Measurements from ENCODE around the gene PDS5B. TPM values are rescaled to one million over a fixed set of nuclear protein-coding genes. Genes with fewer than 3 reads are reported as not detected.

Gene PDS5B
- total and polyA plus RNA-seq, 2 donors from 2014 or later: 6.9 to 41.2 TPM

DNA sequence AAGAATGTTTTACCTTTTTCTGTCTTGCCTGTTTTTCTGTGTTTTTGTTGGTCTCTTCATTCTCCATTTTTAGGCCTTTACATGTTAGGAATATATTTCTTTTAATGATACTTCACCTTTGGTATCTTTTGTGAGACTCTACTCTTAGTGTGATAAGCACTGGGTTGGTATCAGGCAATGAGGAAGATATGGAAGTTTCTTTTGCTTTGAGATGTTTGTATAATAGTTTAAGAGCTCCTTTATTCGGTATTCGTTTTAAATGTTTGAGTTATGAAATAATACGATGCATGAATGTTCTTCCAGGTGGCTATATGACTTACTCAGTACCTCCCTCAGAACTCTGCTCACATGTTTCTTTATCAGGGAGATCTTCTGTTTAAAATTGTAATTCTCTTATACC lies 144.8 kb downstream of the PDS5B start:
- H3K27me3 ChIP-seq (ENCODE audit: control insufficient read depth, insufficient read depth, low read length): no peaks in the 10 kb centered on the region
- intact Hi-C loops (cut with DNase I): no loop called here
- H3K9ac ChIP-seq (ENCODE audit: low read length in 3 of 3): no peak overlapping the region
- FAIRE-seq: no peak
- no peak overlapping the region for H3K4me3 ChIP-seq (ENCODE audit: low read length in 3 of 3)
- H3K27ac ChIP-seq (ENCODE audit: low read depth in 2 of 2, low read length in 2 of 2): no peak overlapping the region
- peaks cover 0 to 2% (median 0%) of the 10 kb centered on the region in 3 donors for H3K4me1 ChIP-seq (ENCODE audit: control insufficient read depth in 2 of 3, insufficient read depth in 2 of 3, low read depth in 1 of 3, low read length in 3 of 3)
- no peaks in the 10 kb centered on the region for H3K9me3 ChIP-seq (ENCODE audit: control insufficient read depth in 2 of 3, insufficient read depth in 1 of 3, low read length in 3 of 3)
- H3K36me3 ChIP-seq (ENCODE audit: control insufficient read depth in 2 of 3, insufficient read depth in 3 of 3, low read length in 3 of 3): no peaks in the 10 kb centered on the region
- DNase-seq: no peak
- TF ChIP-seq, protein P1, sequence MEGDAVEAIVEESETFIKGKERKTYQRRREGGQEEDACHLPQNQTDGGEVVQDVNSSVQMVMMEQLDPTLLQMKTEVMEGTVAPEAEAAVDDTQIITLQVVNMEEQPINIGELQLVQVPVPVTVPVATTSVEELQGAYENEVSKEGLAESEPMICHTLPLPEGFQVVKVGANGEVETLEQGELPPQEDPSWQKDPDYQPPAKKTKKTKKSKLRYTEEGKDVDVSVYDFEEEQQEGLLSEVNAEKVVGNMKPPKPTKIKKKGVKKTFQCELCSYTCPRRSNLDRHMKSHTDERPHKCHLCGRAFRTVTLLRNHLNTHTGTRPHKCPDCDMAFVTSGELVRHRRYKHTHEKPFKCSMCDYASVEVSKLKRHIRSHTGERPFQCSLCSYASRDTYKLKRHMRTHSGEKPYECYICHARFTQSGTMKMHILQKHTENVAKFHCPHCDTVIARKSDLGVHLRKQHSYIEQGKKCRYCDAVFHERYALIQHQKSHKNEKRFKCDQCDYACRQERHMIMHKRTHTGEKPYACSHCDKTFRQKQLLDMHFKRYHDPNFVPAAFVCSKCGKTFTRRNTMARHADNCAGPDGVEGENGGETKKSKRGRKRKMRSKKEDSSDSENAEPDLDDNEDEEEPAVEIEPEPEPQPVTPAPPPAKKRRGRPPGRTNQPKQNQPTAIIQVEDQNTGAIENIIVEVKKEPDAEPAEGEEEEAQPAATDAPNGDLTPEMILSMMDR (IDR thresholded peaks at IDR 0.05; ENCODE audit: borderline replicate concordance, extremely low read depth, insufficient read depth): no peak

DNA sequence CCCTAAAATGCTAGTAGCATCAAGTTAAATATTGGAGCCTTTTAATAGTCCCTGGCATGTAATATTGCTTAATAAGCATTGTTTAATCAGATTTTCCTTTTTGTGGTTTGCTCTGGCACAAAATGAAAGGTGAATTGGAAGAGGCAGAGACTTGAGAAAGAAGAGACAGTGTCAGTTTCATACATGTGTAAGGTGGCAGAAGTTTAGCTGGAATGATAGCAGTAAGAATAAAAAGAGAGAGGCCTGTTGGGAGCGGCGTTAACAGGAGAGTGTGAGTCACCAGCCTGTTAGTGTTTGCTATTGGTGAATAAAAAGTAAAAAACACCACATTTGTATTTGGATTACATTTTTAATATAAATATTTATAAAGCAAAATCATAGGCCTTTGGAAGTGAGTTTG lies 145.3 kb downstream of the PDS5B start:
- FAIRE-seq (no peak), DNase-seq (no peak)
- Histone ChIP-seq H3K9ac (ENCODE audit: low read length in 3 of 3) (no peak overlapping the region), H3K4me3 (ENCODE audit: low read length in 3 of 3) (no peak overlapping the region), H3K27ac (ENCODE audit: low read depth in 2 of 2, low read length in 2 of 2) (no peak overlapping the region), H3K4me1 (ENCODE audit: control insufficient read depth in 2 of 3, insufficient read depth in 2 of 3, low read depth in 1 of 3, low read length in 3 of 3) (peaks cover 0 to 7% (median 0%) of the 10 kb centered on the region in 3 donors), H3K9me3 (ENCODE audit: control insufficient read depth in 2 of 3, insufficient read depth in 1 of 3, low read length in 3 of 3) (no peaks in the 10 kb centered on the region), H3K27me3 (ENCODE audit: control insufficient read depth, insufficient read depth, low read length) (no peaks in the 10 kb centered on the region), H3K36me3 (ENCODE audit: control insufficient read depth in 2 of 3, insufficient read depth in 3 of 3, low read length in 3 of 3) (no peaks in the 10 kb centered on the region)
- intact Hi-C loops (cut with DNase I): no loop called here
- TF ChIP-seq, protein P1 (IDR thresholded peaks at IDR 0.05; ENCODE audit: borderline replicate concordance, extremely low read depth, insufficient read depth): no peak

DNA sequence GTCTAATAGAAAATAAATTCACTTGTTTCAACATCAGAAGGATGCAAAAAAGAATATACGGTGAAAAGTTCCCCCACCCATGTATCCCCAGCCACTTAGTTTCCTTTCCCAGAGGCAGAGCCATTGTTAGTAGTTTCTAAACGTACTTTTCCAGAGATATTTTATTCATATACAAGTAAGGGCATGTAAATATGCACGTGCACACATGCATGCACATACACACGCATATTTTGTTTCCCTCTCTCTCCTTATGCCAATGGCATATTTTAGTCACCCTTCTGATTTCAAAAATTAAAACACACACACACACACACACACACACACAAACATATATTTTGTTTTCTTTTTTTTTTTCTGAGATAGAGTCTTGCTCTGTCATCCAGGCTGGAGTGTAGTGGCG lies 147.4 kb downstream of the PDS5B start:
- H3K27ac ChIP-seq (ENCODE audit: low read depth in 2 of 2, low read length in 2 of 2): no peak overlapping the region

More for the DNA sequence above, 147.4 kb downstream of the PDS5B start:
- H3K4me1 ChIP-seq (ENCODE audit: control insufficient read depth in 2 of 3, insufficient read depth in 2 of 3, low read depth in 1 of 3, low read length in 3 of 3): peaks cover 0 to 9% (median 0%) of the 10 kb centered on the region in 3 donors
- TF ChIP-seq, protein P1 (IDR thresholded peaks at IDR 0.05; ENCODE audit: borderline replicate concordance, extremely low read depth, insufficient read depth): no peak
- H3K36me3 ChIP-seq (ENCODE audit: control insufficient read depth in 2 of 3, insufficient read depth in 3 of 3, low read length in 3 of 3): no peaks in the 10 kb centered on the region
- no peak overlapping the region for H3K9ac ChIP-seq (ENCODE audit: low read length in 3 of 3)
- no peaks in the 10 kb centered on the region for H3K9me3 ChIP-seq (ENCODE audit: control insufficient read depth in 2 of 3, insufficient read depth in 1 of 3, low read length in 3 of 3)
- H3K27me3 ChIP-seq (ENCODE audit: control insufficient read depth, insufficient read depth, low read length): no peaks in the 10 kb centered on the region
- intact Hi-C loops (cut with DNase I): no loop called here
- DNase-seq: no peak
- FAIRE-seq: no peak
- H3K4me3 ChIP-seq (ENCODE audit: low read length in 3 of 3): no peak overlapping the region
